ENCODE measurements around the gene TRIM49. TPM values are rescaled to one million over a fixed set of nuclear protein-coding genes. Genes with fewer than 3 reads are reported as not detected.
"Not testable (repeated sequence)": the region's sequence is repeated elsewhere in the genome, so short reads cannot be mapped to it uniquely, and the experiment has no call there.

Gene TRIM49, protein sequence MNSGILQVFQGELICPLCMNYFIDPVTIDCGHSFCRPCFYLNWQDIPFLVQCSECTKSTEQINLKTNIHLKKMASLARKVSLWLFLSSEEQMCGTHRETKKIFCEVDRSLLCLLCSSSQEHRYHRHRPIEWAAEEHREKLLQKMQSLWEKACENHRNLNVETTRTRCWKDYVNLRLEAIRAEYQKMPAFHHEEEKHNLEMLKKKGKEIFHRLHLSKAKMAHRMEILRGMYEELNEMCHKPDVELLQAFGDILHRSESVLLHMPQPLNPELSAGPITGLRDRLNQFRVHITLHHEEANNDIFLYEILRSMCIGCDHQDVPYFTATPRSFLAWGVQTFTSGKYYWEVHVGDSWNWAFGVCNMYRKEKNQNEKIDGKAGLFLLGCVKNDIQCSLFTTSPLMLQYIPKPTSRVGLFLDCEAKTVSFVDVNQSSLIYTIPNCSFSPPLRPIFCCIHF
- total RNA-seq, result not detected

DNA sequence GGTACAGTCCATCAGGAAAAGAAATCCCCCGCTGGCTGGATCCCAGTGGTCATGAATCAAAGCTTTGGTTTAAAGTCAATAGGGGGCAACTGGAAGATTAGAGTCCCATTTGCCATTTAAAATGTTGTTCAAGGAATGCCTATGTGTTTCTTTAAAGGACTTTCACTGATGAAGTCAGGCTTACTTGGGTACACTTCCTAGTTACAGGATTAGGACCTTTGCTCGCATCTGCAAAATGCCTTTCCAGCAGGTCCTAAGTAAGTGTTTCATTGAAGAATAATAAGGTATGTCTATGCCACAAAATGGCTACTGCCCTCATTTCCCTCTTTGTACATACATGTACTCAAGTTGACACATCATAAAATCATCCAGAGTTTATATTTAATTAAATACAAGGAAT lies at the start of gene TRIM49:
Gene TRIM49, minus strand, starts transcription at position 101 of the 400 bp plus-strand sequence. CDS start 4,106 bp downstream, outside the sequence.
- H3K27me3 Mint-ChIP-seq; H3K9me3 Mint-ChIP-seq (ENCODE audit: low read depth); CTCF ChIA-PET; H3K27ac Mint-ChIP-seq; H3K36me3 Mint-ChIP-seq (ENCODE audit: low read depth); H3K4me3 Mint-ChIP-seq; H3K4me1 Mint-ChIP-seq; ATAC-seq; intact Hi-C loops (cut with DNase I, micrococcal nuclease); DNase-seq; POLR2A ChIA-PET: not testable (repeated sequence)

DNA sequence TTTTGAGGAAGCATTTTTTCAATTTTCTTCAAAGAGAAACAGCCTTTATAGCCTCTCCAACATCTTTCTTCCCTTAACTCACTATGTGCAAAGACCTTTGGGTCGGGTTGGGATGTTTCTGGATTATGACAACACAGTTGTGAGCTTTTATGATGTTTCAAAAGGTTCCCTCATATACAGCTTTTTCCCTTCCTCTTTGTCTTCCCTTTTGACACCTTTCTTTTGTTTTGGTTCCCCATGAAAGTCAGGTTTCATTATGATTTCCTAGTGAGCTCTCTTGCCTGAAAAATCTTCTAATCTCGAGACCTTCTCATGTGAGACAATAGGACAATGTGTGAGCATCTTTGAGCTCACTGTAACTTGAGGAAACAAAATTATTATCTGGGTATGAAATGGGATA lies 18.3 kb upstream of the TRIM49 start:
- H3K4me1 Mint-ChIP-seq; H3K4me3 Mint-ChIP-seq; CTCF ChIA-PET; DNase-seq; H3K27ac Mint-ChIP-seq; intact Hi-C loops (cut with DNase I, micrococcal nuclease); POLR2A ChIA-PET; H3K9me3 Mint-ChIP-seq (ENCODE audit: low read depth); H3K36me3 Mint-ChIP-seq (ENCODE audit: low read depth); ATAC-seq; H3K27me3 Mint-ChIP-seq: not testable (repeated sequence)

DNA sequence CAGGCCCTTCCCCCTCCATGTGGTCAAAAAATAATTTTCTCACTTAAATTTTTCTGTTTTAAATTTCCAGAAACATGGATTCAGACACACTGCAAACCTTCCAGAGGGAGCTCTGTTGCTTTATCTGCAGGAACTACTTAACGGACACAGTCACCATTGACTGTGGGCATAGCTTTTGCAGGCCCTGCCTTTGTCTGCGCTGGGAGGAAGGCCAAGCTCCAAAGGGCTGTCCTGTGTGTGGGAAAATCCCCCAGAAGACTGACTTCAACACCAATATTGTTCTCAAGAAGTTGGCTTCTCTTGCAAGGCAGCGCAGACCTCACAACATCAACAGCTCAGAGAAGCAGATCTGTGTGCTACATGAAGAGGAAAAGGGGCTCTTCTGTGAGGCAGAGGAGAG lies 11.6 kb upstream of the TRIM49 start:
- H3K4me1 Mint-ChIP-seq; intact Hi-C loops (cut with DNase I, micrococcal nuclease); POLR2A ChIA-PET; H3K36me3 Mint-ChIP-seq (ENCODE audit: low read depth); H3K27me3 Mint-ChIP-seq; H3K9me3 Mint-ChIP-seq (ENCODE audit: low read depth); DNase-seq; H3K4me3 Mint-ChIP-seq; H3K27ac Mint-ChIP-seq; CTCF ChIA-PET; ATAC-seq: not testable (repeated sequence)

DNA sequence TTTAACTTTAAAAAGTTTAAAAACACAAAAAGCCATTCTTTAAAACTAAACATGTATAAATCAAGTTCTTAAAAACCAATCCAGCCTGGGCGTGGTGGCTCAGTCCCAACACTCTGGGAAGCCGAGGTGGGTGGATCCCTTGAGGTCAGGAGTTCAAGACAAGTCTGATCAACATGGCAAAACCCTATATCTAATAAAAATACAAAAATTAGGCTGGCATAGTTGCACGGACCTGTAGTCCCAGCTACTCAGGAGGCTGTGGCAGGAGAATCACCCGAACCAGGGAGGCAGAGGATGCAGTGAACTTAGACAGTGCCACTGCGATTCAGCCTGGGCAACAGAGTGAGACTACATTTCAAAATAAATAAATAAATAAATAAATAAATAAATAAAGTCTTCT lies 5.2 kb upstream of the TRIM49 start:
- H3K4me1 Mint-ChIP-seq, DNase-seq, POLR2A ChIA-PET: not testable (repeated sequence)

DNA sequence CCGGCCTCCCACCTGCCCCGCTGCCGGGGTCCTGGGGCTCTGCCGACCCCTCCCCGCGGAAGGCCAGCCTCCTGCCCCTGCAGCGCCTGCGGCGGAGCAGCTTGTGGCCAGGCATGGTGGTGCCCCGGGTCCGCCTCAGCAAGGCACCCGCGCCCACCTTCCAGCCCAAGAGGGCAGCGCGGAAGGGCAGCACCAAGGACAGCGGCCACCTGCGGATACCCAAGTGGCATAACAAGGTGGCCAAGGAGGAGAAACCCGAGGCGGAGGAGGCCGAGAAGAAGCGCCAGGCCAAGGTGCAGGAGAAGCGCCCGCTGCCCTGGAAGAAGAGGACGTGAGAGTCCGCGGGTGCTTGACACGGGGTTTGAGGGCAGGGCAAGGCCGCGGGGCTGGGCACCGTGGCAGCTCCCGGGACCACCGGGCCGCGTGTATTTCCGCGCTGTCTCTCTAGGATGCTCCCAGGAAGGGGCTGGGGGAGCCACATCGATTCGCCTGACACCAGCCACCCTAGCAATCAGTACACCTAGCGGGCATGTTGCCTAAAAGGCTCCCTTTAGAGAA lies 20.8 kb downstream of the TRIM49 start:
- H3K9me3 Mint-ChIP-seq (ENCODE audit: low read depth); ATAC-seq; intact Hi-C loops (cut with DNase I, micrococcal nuclease); H3K4me3 Mint-ChIP-seq; H3K36me3 Mint-ChIP-seq (ENCODE audit: low read depth); CTCF ChIA-PET; H3K4me1 Mint-ChIP-seq; H3K27ac Mint-ChIP-seq; POLR2A ChIA-PET; H3K27me3 Mint-ChIP-seq: not testable (repeated sequence)
- peak; percentile 3 for DNase-seq

More for the DNA sequence above, 5.2 kb upstream of the TRIM49 start:
- H3K36me3 Mint-ChIP-seq (ENCODE audit: low read depth); H3K27me3 Mint-ChIP-seq; H3K4me3 Mint-ChIP-seq; H3K9me3 Mint-ChIP-seq (ENCODE audit: low read depth); intact Hi-C loops (cut with DNase I, micrococcal nuclease); CTCF ChIA-PET; ATAC-seq; H3K27ac Mint-ChIP-seq: not testable (repeated sequence)

DNA sequence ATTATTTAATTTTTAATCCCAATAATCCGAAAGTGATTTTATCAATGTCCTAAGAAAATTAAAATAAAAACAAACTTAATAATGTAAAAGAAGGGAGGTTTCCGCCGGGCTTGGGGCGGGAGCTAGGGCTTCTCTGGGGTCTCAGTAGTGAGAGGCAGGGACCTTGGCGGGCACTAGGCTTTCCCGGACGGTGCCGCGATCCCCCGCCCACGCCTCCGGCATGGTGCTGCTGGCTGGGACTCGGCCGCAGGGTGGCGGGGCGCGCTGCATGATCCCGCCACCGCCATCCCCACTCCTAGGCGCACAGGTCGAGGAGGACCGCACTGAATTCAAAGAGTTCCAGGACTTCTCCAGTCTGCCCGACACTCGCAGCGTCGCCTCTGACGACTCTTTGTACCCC lies 22.6 kb downstream of the TRIM49 start:
- H3K36me3 Mint-ChIP-seq (ENCODE audit: low read depth); POLR2A ChIA-PET; DNase-seq; H3K9me3 Mint-ChIP-seq (ENCODE audit: low read depth); H3K4me1 Mint-ChIP-seq; H3K27me3 Mint-ChIP-seq; H3K4me3 Mint-ChIP-seq; intact Hi-C loops (cut with DNase I, micrococcal nuclease); ATAC-seq; CTCF ChIA-PET; H3K27ac Mint-ChIP-seq: not testable (repeated sequence)

DNA sequence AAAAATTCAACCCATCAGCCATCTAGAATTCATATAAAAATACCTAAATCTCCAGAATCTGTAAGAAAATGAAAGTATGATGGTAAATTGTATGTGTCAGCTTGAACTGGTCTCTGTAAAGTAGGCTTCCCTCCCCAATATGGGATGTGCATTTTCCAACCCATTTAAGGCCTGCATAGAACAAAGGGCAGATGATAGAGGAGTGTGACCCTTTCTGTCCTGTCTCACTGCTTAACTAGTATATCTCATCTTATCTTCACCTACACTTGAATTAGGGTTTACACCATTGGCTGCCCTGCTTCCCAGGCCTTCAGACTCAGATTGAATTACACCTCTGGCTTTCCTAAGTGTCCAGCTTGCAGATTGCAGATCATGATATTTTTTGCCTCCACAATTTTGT lies 57.6 kb downstream of the TRIM49 start:
- DNase-seq; H3K9me3 Mint-ChIP-seq (ENCODE audit: low read depth); intact Hi-C loops (cut with DNase I, micrococcal nuclease); POLR2A ChIA-PET; CTCF ChIA-PET; H3K4me1 Mint-ChIP-seq; H3K27ac Mint-ChIP-seq; H3K36me3 Mint-ChIP-seq (ENCODE audit: low read depth); H3K27me3 Mint-ChIP-seq; ATAC-seq; H3K4me3 Mint-ChIP-seq: not testable (repeated sequence)

Other genes with a start within 250 kb of the TRIM49 start
- not detected for gene TRIM77, start 98.3 kb downstream of the TRIM49 start, total RNA-seq
- gene TRIM64B, start 69.9 kb upstream of the TRIM49 start, total RNA-seq, result not detected
- not detected for gene TRIM49D1, start 113.7 kb upstream of the TRIM49 start, total RNA-seq
- gene TRIM49D2, start 115.5 kb upstream of the TRIM49 start, total RNA-seq, result not detected
- gene TRIM64, start 157.5 kb upstream of the TRIM49 start, total RNA-seq, result not detected
- not detected for gene TRIM49C, start 222.5 kb upstream of the TRIM49 start, total RNA-seq

Measured in activated CD4-positive, alpha-beta T cell treated with anti-CD3 and anti-CD28 coated beads for 36 hours (primary cell).